Endothelial cell of umbilical vein (primary cell): ENCODE measurements around the gene APOC3.

Source experiments
- CTCF ChIP-seq, 2 donors: IDR thresholded peaks; 1 replicate in 1 of 2; 2 replicates in 1 of 2; pipeline ENCODE4 v1.5.1; 2011; ENCODE audit warnings: low read length in 2 of 2, mild to moderate bottlenecking in 2 of 2, moderate library complexity in 2 of 2, control low read depth in 1 of 2, inconsistent platforms in 1 of 2, low read depth in 1 of 2; ENCODE audit not compliant: insufficient read depth in 1 of 2; ENCODE audit errors: extremely low read depth in 1 of 2
- EZH2 ChIP-seq: IDR thresholded peaks from 2 replicates; pipeline ENCODE4 v1.6.1; 2012; ENCODE audit warnings: borderline replicate concordance, low read depth, mild to moderate bottlenecking, moderate library complexity, low read length, inconsistent platforms; ENCODE audit not compliant: severe bottlenecking
- GATA2 ChIP-seq: IDR thresholded peaks from 2 replicates; pipeline ENCODE4 v1.7.0; 2011; ENCODE audit warnings: low read depth, mild to moderate bottlenecking, moderate library complexity, mixed read lengths, low read length; ENCODE audit not compliant: insufficient read length, insufficient read depth
- MAX ChIP-seq: IDR thresholded peaks from 2 replicates; pipeline ENCODE4 v1.6.1; 2011; ENCODE audit not compliant: insufficient read depth, insufficient read length
- MYC ChIP-seq: IDR thresholded peaks from one replicate; pipeline ENCODE4 v1.6.1; 2011; ENCODE audit warnings: mild to moderate bottlenecking, low read depth, low read length
- POLR2A ChIP-seq: IDR thresholded peaks from 2 replicates; pipeline ENCODE4 v1.6.1; 2012; ENCODE audit warnings: low read depth, mild to moderate bottlenecking, control low read depth, low read length
- POLR2AphosphoS5 ChIP-seq: IDR thresholded peaks from 2 replicates; pipeline ENCODE4 v1.6.1; 2012; ENCODE audit warnings: low read depth, mild to moderate bottlenecking, control low read depth, low read length, moderate library complexity; ENCODE audit not compliant: insufficient read depth

- TF ChIP-seq POLR2AphosphoS5: no peak
- TF ChIP-seq CTCF (IDR thresholded peaks at IDR 0.05; ENCODE audit: extremely low read depth in 1 of 2, insufficient read depth in 1 of 2, low read depth in 1 of 2, low read length in 2 of 2): no peak
- no peak for TF ChIP-seq POLR2A
- TF ChIP-seq EZH2: no peak
- no peak for TF ChIP-seq MYC
- TF ChIP-seq MAX: no peak
- no peak for TF ChIP-seq GATA2
Observed at GRCh38 chr11:116807601-116808261, 22.0 kb upstream of the APOC3 start.
